Right kidney (tissue), 1 donor: ENCODE results near the gene CDH13.
A peak's percentile ranks its signal among the peaks of the same experiment; 100 is the strongest.

Experiments used
- DNase-seq: peaks from one replicate; pipeline ENCODE4 v3.0.0-alpha.2; 2016

The CDH13 gene

DNA sequence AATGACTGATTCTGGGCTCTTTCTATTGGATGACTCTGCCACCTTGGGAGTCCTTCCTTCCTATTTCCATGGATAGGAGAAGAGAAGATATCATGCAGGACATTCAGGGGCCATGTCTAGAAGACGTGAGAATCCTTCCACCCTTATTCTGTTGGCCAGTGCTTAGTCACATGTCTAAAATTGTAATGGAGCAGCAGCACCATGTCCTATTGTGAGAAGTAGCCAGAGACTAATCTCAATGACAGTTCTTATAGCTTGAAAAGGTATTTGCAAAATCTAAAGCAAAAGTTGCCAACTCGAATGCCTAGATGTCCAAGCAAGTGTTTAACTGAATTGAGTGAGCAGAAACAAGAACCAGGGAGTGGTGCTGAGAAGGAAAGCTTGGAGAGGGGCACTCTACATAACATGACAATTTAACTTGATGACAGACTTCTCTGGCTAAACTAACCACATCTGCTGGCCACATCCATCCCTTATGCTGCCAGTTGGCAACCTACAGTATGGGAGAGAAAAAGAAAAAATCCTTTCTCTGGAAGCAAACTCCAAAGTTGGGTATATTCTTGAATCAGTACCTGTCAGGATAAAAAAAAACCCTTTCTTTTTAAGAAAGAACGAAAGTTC is 225.7 kb downstream of the CDH13 start:
- DNase-seq: no peak

DNA sequence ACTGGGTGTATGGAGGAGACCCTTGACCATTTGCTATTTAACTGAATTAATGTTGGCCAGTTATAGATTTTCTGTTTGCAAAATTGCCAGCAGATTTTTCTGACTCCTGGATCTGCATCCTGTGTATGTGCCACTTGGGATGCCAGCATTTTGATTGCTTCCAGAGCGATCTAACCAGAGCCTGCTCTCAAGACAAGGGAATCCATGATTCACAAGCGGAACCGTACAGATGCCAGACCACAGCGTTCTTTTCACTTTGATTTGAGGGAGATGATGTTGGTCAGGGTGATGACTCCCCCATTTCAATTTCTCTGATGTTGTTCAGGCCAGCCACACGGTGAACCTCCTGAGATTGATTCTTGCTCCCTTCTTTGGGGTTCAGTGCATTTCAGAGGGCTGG is 228.7 kb downstream of the CDH13 start:
- no peak for DNase-seq

GRCh38 chr16:82857693-82858365 is 231.1 kb downstream of the CDH13 start:
- no peak for DNase-seq

GRCh38 chr16:82859662-82860061 is 232.9 kb downstream of the CDH13 start:
- DNase-seq: no peak

GRCh38 chr16:82860071-82860470 is 233.3 kb downstream of the CDH13 start:
- no peak for DNase-seq

- no peak for DNase-seq
Measured at GRCh38 chr16:82862057-82862456, 235.3 kb downstream of the CDH13 start.

DNA sequence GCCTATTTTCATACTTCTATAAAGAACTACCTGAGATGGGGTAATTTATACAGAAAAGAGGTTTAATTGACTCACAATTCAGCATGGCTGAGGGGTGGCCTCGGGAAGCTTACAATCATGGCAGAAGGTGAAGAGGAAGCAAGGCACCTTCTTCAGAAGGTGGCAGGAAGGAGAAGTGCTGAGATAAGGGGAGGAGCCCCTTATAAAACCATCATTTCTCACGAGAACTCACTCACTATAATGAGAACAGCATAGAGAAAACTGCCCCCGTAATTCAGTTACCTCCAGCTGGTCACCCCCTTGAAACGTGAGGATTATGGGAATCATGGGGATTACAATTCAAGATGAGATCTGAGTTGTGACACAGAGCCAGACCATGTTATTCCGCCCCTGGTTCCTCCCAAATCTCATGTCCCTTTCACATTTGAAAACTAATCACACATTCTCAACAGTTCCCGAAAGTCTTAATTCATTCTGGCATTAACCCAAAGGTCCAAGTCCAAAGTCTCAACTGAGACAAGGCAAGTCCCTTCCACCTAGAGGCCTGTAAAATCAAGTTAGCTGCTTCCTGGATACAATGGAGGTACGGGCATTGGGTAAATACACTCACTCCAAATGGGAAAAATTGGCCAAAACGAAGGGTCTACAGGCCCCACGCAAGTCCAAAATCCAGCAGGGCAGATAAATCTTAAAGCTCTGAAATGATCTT is 237.7 kb downstream of the CDH13 start:
- no peak for DNase-seq

- DNase-seq: no peak
Measured at GRCh38 chr16:82865412-82865811, 238.6 kb downstream of the CDH13 start.

- DNase-seq: no peak
Measured at GRCh38 chr16:82867485-82867884, 240.7 kb downstream of the CDH13 start.

GRCh38 chr16:82874271-82874670 is 247.5 kb downstream of the CDH13 start:
- DNase-seq: no peak

GRCh38 chr16:82874672-82875071 is 247.9 kb downstream of the CDH13 start:
- no peak for DNase-seq

GRCh38 chr16:82876951-82877350 is 250.2 kb downstream of the CDH13 start:
- no peak for DNase-seq

- DNase-seq: no peak
Measured at GRCh38 chr16:82878466-82878865, 251.7 kb downstream of the CDH13 start.

DNA sequence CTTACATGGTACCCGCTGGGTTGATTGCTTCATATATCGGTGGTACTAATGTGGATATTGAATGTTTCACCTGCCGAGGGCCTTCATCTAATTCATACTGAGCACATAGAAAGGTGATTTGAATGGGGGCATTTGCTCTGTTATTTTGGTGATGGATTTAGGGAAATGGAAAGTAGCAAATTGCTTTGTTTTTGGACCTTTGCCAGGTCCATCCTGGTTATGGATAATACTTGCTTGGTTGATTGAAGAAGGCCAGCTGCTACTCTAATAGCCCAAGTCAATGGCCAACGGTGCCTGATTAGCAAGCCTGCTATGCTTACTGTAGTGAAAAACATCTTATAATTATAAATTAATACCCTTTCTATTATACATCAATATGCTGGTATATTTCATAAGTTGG is 253.6 kb downstream of the CDH13 start:
- no peak for DNase-seq

- no peak for DNase-seq
Measured at GRCh38 chr16:82881516-82881915, 254.7 kb downstream of the CDH13 start.

GRCh38 chr16:82882226-82882625 is 255.5 kb downstream of the CDH13 start:
- DNase-seq: no peak

- no peak for DNase-seq
Measured at GRCh38 chr16:82882982-82883835, 256.4 kb downstream of the CDH13 start.

DNA sequence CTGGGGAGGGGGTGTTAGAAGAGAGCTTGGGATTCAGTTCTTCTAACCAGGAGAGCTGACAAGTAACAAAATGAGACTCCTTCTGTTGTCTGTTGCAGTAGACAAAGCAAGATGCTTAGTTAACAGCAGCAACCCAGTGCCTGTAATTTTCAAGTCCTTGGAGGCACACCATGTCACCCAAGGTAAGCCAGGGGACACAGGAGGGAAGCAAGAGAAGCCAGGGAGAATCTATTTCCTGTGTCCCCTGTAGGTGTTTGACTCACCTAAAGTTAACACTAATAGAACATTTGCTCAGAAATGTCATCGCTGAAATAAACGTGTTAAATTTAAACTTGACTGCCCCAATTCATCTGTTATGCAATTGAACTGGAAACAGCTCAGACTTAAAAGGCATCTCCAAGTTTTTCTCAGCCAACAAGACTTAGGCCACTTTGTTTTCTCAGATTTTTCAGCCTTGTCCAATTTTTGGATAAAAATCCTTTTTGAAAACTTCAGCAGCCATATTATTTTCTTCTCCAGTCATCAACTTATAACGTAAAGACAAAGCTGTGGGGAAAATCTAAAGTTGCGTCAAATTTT is 257.6 kb downstream of the CDH13 start:
- no peak for DNase-seq

GRCh38 chr16:82886146-82886545 is 259.4 kb downstream of the CDH13 start:
- no peak for DNase-seq

DNA sequence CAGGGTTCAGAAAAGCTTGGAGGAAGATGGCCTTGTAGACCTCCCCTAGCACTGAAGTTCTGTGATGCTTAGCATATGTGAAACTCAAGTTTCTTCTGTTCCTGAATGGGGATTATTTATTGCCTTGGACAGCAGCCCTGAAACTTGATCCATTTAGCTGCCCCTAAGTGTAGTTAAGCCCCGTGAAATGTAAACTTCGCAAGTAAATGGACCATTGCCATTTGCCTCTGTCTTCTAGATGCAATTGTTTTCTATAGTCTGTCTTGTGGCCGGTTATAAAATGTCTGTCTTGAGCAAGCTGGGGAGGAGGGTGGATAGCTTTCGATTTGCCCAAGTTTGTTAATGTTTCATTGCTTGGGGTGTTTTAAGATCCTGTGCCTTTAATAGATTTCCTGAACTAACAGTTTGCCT is 261.8 kb downstream of the CDH13 start:
- peak; percentile 56 for DNase-seq

GRCh38 chr16:82891424-82891823 is 264.7 kb downstream of the CDH13 start:
- no peak for DNase-seq

- DNase-seq: no peak
Measured at GRCh38 chr16:82891918-82892317, 265.1 kb downstream of the CDH13 start.
